Measurements from ENCODE around the gene IKBKE. TPM values are rescaled to one million over a fixed set of nuclear protein-coding genes. Genes with fewer than 3 reads are reported as not detected.

IKBKE gene
- total and polyA plus RNA-seq, 10 of the 15 experiments (the other 5 are each of a cell fraction or from before 2014, with no cell fraction given), result 12.8 to 35.1 (median 23.1) TPM

- TF ChIP-seq ATF2 (IDR thresholded peaks at IDR 0.05; ENCODE audit: low read length), result no peak
- TF ChIP-seq CBFB (IDR thresholded peaks at IDR 0.05; ENCODE audit: low read depth), result no peak
- TF ChIP-seq ASH2L (IDR thresholded peaks at IDR 0.05; ENCODE audit: borderline replicate concordance, low read depth), result no peak
- no peak for TF ChIP-seq ZNF622 (IDR thresholded peaks at IDR 0.05)
- no peak for TF ChIP-seq MXI1 (IDR thresholded peaks at IDR 0.05; ENCODE audit: low read depth, low read length)
- TF ChIP-seq CREM (IDR thresholded peaks at IDR 0.05; ENCODE audit: low read depth), result no peak
- no peak for TF ChIP-seq IRF3 (IDR thresholded peaks at IDR 0.05)
- no peak for TF ChIP-seq PRDM15 (CRISPR knock-in tag; IDR thresholded peaks at IDR 0.05)
- TF ChIP-seq MLLT1 (IDR thresholded peaks at IDR 0.05), result peak; percentile 55
- no peak for TF ChIP-seq FOXK2 (IDR thresholded peaks at IDR 0.05)
- TF ChIP-seq ELK1 (IDR thresholded peaks at IDR 0.05; ENCODE audit: low read depth, low read length), result no peak
- TF ChIP-seq TBL1XR1 (IDR thresholded peaks at IDR 0.05; ENCODE audit: low read depth, low read length), result no peak
- TF ChIP-seq IRF5 (IDR thresholded peaks at IDR 0.05; ENCODE audit: borderline replicate concordance), result no peak
- TF ChIP-seq RELA (IDR thresholded peaks at IDR 0.05; ENCODE audit: borderline replicate concordance, partially characterized antibody), result peak; percentile 17
- no peak for TF ChIP-seq SKIL (IDR thresholded peaks at IDR 0.05; ENCODE audit: low read depth, poor library complexity, severe bottlenecking)
- no peak for TF ChIP-seq PAX8 (IDR thresholded peaks at IDR 0.05)
- peak; percentile 26; the same call in 1 of the 3 replicates for TF ChIP-seq POU2F2 (IDR thresholded peaks at IDR 0.05; ENCODE audit: borderline replicate concordance, low read depth, low read length)
Observed at GRCh38 chr1:206489980-206490770, 19.9 kb downstream of the IKBKE start (continued).

Data from GM12878 (cell line).